ENCODE results near the gene ATRX.

DNA sequence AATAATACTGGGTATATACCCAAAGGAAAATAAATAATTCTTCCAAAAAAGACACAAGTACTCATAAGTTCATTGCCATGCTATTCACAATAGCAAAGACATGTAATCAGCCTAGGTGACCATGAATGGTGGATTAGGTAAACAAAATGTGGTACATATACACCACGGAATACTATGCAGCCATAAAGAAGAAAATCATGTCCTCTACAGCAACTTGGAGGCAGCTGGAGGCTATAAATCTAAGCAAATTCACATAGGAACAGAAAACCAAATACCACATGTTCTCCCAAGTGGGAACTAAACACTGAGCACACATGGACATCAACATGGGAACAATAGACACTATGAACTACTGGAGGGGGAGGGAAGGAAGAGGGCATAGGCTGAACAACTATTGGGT lies 146.2 kb downstream of the ATRX start:
- TF ChIP-seq EZH2 (IDR thresholded peaks at IDR 0.05; ENCODE audit: low read depth), result no peak
- TF ChIP-seq, protein P1, sequence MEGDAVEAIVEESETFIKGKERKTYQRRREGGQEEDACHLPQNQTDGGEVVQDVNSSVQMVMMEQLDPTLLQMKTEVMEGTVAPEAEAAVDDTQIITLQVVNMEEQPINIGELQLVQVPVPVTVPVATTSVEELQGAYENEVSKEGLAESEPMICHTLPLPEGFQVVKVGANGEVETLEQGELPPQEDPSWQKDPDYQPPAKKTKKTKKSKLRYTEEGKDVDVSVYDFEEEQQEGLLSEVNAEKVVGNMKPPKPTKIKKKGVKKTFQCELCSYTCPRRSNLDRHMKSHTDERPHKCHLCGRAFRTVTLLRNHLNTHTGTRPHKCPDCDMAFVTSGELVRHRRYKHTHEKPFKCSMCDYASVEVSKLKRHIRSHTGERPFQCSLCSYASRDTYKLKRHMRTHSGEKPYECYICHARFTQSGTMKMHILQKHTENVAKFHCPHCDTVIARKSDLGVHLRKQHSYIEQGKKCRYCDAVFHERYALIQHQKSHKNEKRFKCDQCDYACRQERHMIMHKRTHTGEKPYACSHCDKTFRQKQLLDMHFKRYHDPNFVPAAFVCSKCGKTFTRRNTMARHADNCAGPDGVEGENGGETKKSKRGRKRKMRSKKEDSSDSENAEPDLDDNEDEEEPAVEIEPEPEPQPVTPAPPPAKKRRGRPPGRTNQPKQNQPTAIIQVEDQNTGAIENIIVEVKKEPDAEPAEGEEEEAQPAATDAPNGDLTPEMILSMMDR (conservative IDR thresholded peaks at IDR 0.05), result no peak
